HepG2 (cell line): ENCODE measurements around the gene ANKRD44. TPM values are rescaled to one million over a fixed set of nuclear protein-coding genes. Genes with fewer than 3 reads are reported as not detected.
A peak's percentile ranks its signal among the peaks of the same experiment; 100 is the strongest.

Source experiments
- ATAC-seq: fragments of 200-7000 bp; cut with Tn5 transposase; 3 replicates; pipeline ENCODE4 v1.9.1; 2020; ENCODE audit warnings: mild to moderate bottlenecking, moderate library complexity
- BruUV-seq: library from RNA; stranded (reverse); fragments of 400-500 nt; replicated peaks from 2 replicates; lab custom pipeline; 2021; lab: Mats Ljungman, UMichigan
- CTCF ChIA-PET: fragments of 300-600 bp; formaldehyde crosslinking; extraction: SDS; loops from one replicate; lab custom pipeline; 2021; ENCODE audit warnings: low total read pairs, inconsistent platforms, low intra/inter-chr PET ratio; lab: Yijun Ruan, JAX
- POLR2A ChIA-PET: fragments of 350-600 bp; sonication (Branson Sonifier 250); formaldehyde crosslinking; loops from one replicate; lab custom pipeline; 2020; ENCODE audit warnings: antibody characterized with exemption, inconsistent platforms; lab: Yijun Ruan, JAX
- DNase-seq: peaks from one replicate; pipeline ENCODE4 v3.0.0-alpha.2; 2015; ENCODE audit warnings: low spot score
- FAIRE-seq: peaks from 3 replicates; lab custom pipeline; 2011; peaks lifted over from hg19 to GRCh38; lab: Jason Lieb, UNC
- H2AFZ ChIP-seq: one replicate; pipeline ENCODE4 v1.6.1; 2011; ENCODE audit warnings: low read length, inconsistent platforms
- H3K27ac ChIP-seq: fragments of 300-600 bp; 3 replicates; pipeline ENCODE4 v1.8.0; 2011; ENCODE audit warnings: mixed run types, mild to moderate bottlenecking, mixed read lengths, low read length, inconsistent platforms; ENCODE audit not compliant: insufficient read depth; ENCODE audit errors: extremely low read length
- H3K27me3 ChIP-seq, 2 experiments: fragments of 200-600 bp in 1 of 2; 2 replicates in 1 of 2; 3 replicates in 1 of 2; pipeline versions ENCODE4 v1.6.0 to v1.8.0; 2011; ENCODE audit warnings: low read length in 2 of 2, mild to moderate bottlenecking in 2 of 2, moderate library complexity in 2 of 2, inconsistent platforms in 1 of 2; ENCODE audit not compliant: insufficient read depth in 2 of 2, control insufficient read depth in 1 of 2
- H3K36me3 ChIP-seq, 2 experiments: fragments of 200-600 bp in 1 of 2; replicated peaks in 1 of 2; 2 replicates in 1 of 2; 3 replicates in 1 of 2; pipeline versions ENCODE4 v1.5.1 to v1.8.0; 2011; ENCODE audit warnings: low read length in 2 of 2, inconsistent platforms in 1 of 2; ENCODE audit not compliant: insufficient read depth in 2 of 2, control insufficient read depth in 1 of 2
- H3K4me1 ChIP-seq: 2 replicates; pipeline ENCODE4 v1.5.1; 2012; ENCODE audit warnings: low read length, inconsistent platforms; ENCODE audit not compliant: insufficient read depth
- H3K4me2 ChIP-seq: 2 replicates; pipeline ENCODE4 v1.6.0; 2011; ENCODE audit warnings: low read depth, low read length, inconsistent platforms
- H3K4me3 ChIP-seq, 3 experiments: fragments of 200-600 bp in 1 of 3; sonication (generic), shearing (Covaris generic) in 1 of 3; replicated peaks in 1 of 3; 2 replicates each; pipeline ENCODE4 v1.5.1; 2011 to 2016; ENCODE audit warnings: low read length in 3 of 3, inconsistent platforms in 2 of 3, low read depth in 2 of 3, mild to moderate bottlenecking in 2 of 3, control low read depth in 1 of 3, mixed read lengths in 1 of 3; ENCODE audit not compliant: insufficient read depth in 1 of 3
- H3K79me2 ChIP-seq: one replicate; pipeline ENCODE4 v1.6.1; 2011; ENCODE audit warnings: low read length, inconsistent platforms; ENCODE audit not compliant: insufficient read depth
- H3K9ac ChIP-seq: 2 replicates; pipeline ENCODE4 v1.6.0; 2011; ENCODE audit warnings: mild to moderate bottlenecking, low read depth, low read length, inconsistent platforms; ENCODE audit not compliant: insufficient read depth
- H3K9me3 ChIP-seq: 2 replicates; pipeline ENCODE4 v1.5.1; 2012; ENCODE audit warnings: mild to moderate bottlenecking, low read length
- H4K20me1 ChIP-seq: 2 replicates; pipeline ENCODE4 v1.6.0; 2011; ENCODE audit warnings: inconsistent platforms, mild to moderate bottlenecking, low read length, moderate library complexity; ENCODE audit not compliant: insufficient read depth
- ATAD3A ChIP-seq: sonication (generic); formaldehyde crosslinking; IDR thresholded peaks from 2 replicates; pipeline ENCODE4 v1.4.0; 2020; ENCODE audit warnings: missing genetic modification reagents
- CHD4 ChIP-seq: fragments of 200-600 bp; sonication (generic); IDR thresholded peaks from 2 replicates; pipeline ENCODE4 v1.7.0; 2017; ENCODE audit warnings: mild to moderate bottlenecking, low read length, borderline replicate concordance
- DZIP1 ChIP-seq: sonication (generic); formaldehyde crosslinking; IDR thresholded peaks from 2 replicates; pipeline ENCODE4 v1.5.0; 2020; ENCODE audit warnings: mild to moderate bottlenecking, missing genetic modification reagents
- FOXP1 ChIP-seq, 2 experiments: fragments of 450-650 bp in 1 of 2; IDR thresholded peaks; 2 replicates each; pipeline ENCODE4 v1.6.1; 2017 to 2018; ENCODE audit warnings: antibody characterized with exemption in 1 of 2
- GLI4 ChIP-seq: sonication (generic); formaldehyde crosslinking; IDR thresholded peaks from 2 replicates; pipeline ENCODE4 v1.5.1; 2020; ENCODE audit warnings: missing genetic modification reagents, mild to moderate bottlenecking, moderate library complexity, borderline replicate concordance
- HOXA3 ChIP-seq: sonication (generic); formaldehyde crosslinking; IDR thresholded peaks from 2 replicates; pipeline ENCODE4 v1.5.0; 2020; ENCODE audit warnings: missing genetic modification reagents
- MAFG ChIP-seq: sonication (generic); formaldehyde crosslinking; IDR thresholded peaks from 2 replicates; pipeline ENCODE4 v1.5.1; 2020; ENCODE audit warnings: mild to moderate bottlenecking, missing genetic modification reagents
- MAFK ChIP-seq, 2 experiments: IDR thresholded peaks in 1 of 2; conservative IDR thresholded peaks in 1 of 2; 2 replicates each; pipeline ENCODE4 v1.6.1; 2011; ENCODE audit warnings: improper control_type of control experiment in 2 of 2, low read length in 2 of 2
- MLLT10 ChIP-seq: sonication (generic); formaldehyde crosslinking; IDR thresholded peaks from 2 replicates; pipeline ENCODE4 v1.4.0; 2020; ENCODE audit warnings: missing genetic modification reagents
- NFE2L2 ChIP-seq: fragments of 150-350 bp; IDR thresholded peaks from 2 replicates; pipeline ENCODE4 v1.6.1; 2014; ENCODE audit warnings: low read length
- NFIC ChIP-seq: IDR thresholded peaks from 2 replicates; pipeline ENCODE4 v1.6.1; 2012; ENCODE audit warnings: mild to moderate bottlenecking, low read length, inconsistent platforms
- NPAS2 ChIP-seq: sonication (generic); formaldehyde crosslinking; IDR thresholded peaks from 2 replicates; pipeline ENCODE4 v1.8.0; 2022; ENCODE audit warnings: mild to moderate bottlenecking, missing genetic modification reagents, borderline replicate concordance
- PLRG1 ChIP-seq: fragments of 450-650 bp; conservative IDR thresholded peaks from 2 replicates; pipeline ENCODE4 v1.6.1; 2016
- POLR2A ChIP-seq, 2 experiments: IDR thresholded peaks; 2 replicates each; pipeline ENCODE4 v1.6.1; 2011; ENCODE audit warnings: low read depth in 2 of 2, low read length in 2 of 2, mild to moderate bottlenecking in 1 of 2, moderate library complexity in 1 of 2; ENCODE audit not compliant: insufficient read depth in 1 of 2
- POLR2AphosphoS2 ChIP-seq: IDR thresholded peaks from 2 replicates; pipeline ENCODE4 v1.6.1; 2011; ENCODE audit warnings: low read depth, low read length, improper control_type of control experiment
- ZFP82 ChIP-seq: sonication (generic); formaldehyde crosslinking; IDR thresholded peaks from 2 replicates; pipeline ENCODE4 v1.5.1; 2020; ENCODE audit warnings: mild to moderate bottlenecking, missing genetic modification reagents, borderline replicate concordance
- ZNF207 ChIP-seq: fragments of 450-650 bp; IDR thresholded peaks from 2 replicates; pipeline ENCODE4 v1.6.1; 2016; ENCODE audit warnings: antibody characterized with exemption, borderline replicate concordance
- ZNF414 ChIP-seq: sonication (generic); formaldehyde crosslinking; IDR thresholded peaks from 2 replicates; pipeline ENCODE4 v1.5.0; 2020; ENCODE audit warnings: missing genetic modification reagents
- ZNF598 ChIP-seq: sonication (generic); formaldehyde crosslinking; IDR thresholded peaks from 2 replicates; pipeline ENCODE4 v1.5.1; 2020; ENCODE audit warnings: mild to moderate bottlenecking, missing genetic modification reagents, borderline replicate concordance
- ZNF629 ChIP-seq: sonication (generic); formaldehyde crosslinking; conservative IDR thresholded peaks from 2 replicates; pipeline ENCODE4 v1.5.0; 2020; ENCODE audit warnings: missing genetic modification reagents
- WGBS: methylation state at CpG from one replicate; pipeline ENCODE4 v1.1.6; 2017; ENCODE audit warnings: low lambda C conversion rate; 5-methylcytosine and 5-hydroxymethylcytosine counted together
- in situ Hi-C: cut with HindIII; loops from 2 replicates; pipeline ENCODE4 v1.10.0; 2017; ENCODE audit warnings: low pct_unique_long_range_greater_than_20kb; ENCODE audit not compliant: extremely low pct_ligation_motif_present
- intact Hi-C: fragments of 100-400 bp; cut with micrococcal nuclease; formaldehyde crosslinking; loops from one replicate; pipeline ENCODE4 v1.10.0; 2022; ENCODE audit not compliant: unreplicated experiment
- polyA plus RNA-seq, 8 experiments: library from polyadenylated mRNA; depleted of rRNA in 3 of 8; stranded (reverse) in 7 of 8; unstranded in 1 of 8; fragments of >200 nt; fragmentation: Illumina TruSeq in 4 of 8; extraction: Trizol in 4 of 8; gene quantifications; 2 replicates each; pipeline versions ENCODE4 v1.2.1 to v1.2.3, GENCODE V29; 2011 to 2016; ENCODE audit warnings: low read depth in 4 of 8, missing spikeins in 1 of 8, mixed read lengths in 1 of 8; ENCODE audit not compliant: insufficient read depth in 1 of 8
- total RNA-seq, 5 experiments: library from RNA; depleted of rRNA; stranded (reverse); fragments of >200 nt; fragmentation: Illumina TruSeq; extraction: Trizol; gene quantifications; 2 replicates each; pipeline ENCODE4 v1.2.3, GENCODE V29; 2016; ENCODE audit warnings: low read depth in 1 of 5

ANKRD44 gene
- total and polyA plus RNA-seq, 2 of the 13 experiments (the other 11 are each of a cell fraction or from before 2014, with no cell fraction given) = 0.04 to 0.11 TPM

GRCh38 chr2:197239434-197239833 is 71.1 kb downstream of the ANKRD44 start:
- H3K36me3 ChIP-seq = no peaks in the 10 kb centered on the region
- intact Hi-C loops (no loop called here), in situ Hi-C loops (no loop called here)
- H3K4me3 ChIP-seq = no peak overlapping the region
- ATAC-seq = no peak
- 4% methylated on average over 2 of the region's 2 CpGs for WGBS
- TF ChIP-seq ATAD3A (CRISPR knock-in tag) = no peak
- no peak for TF ChIP-seq NFIC
- TF ChIP-seq MAFG (CRISPR knock-in tag) = no peak
- no peak for TF ChIP-seq POLR2A (IDR thresholded peaks at IDR 0.05; ENCODE audit: insufficient read depth in 1 of 2, low read depth in 2 of 2, low read length in 2 of 2)
- TF ChIP-seq ZNF629 = no peak
- no peak for TF ChIP-seq ZNF598 (CRISPR knock-in tag)
- no peak for TF ChIP-seq ZFP82
- peak in 1 of 2 experiments; percentile 7; a peak in 1 of 4 replicates for TF ChIP-seq MAFK (conservative IDR thresholded peaks at IDR 0.05 in 1 of 2, IDR thresholded peaks at IDR 0.05 in 1 of 2; ENCODE audit: low read length in 2 of 2)
- no peak for DNase-seq
- BruUV-seq = no TSS peak
- H3K4me1 ChIP-seq = no peaks in the 10 kb centered on the region
- H3K79me2 ChIP-seq = no peaks in the 10 kb centered on the region
- H3K9ac ChIP-seq = no peak overlapping the region
- ChIA-PET POLR2A (no interaction called here), CTCF (no interaction called here)
- FAIRE-seq = no peak
- H4K20me1 ChIP-seq = no peaks in the 10 kb centered on the region
- H3K27me3 ChIP-seq = peaks cover 0 to 9% of the 10 kb centered on the region in 2 experiments; a peak in 3 of 5 replicates
- no peak overlapping the region for H3K27ac ChIP-seq
- no peak overlapping the region for H3K4me2 ChIP-seq
- no peaks in the 10 kb centered on the region for H3K9me3 ChIP-seq
- H2AFZ ChIP-seq = no peak overlapping the region

GRCh38 chr2:197238043-197238365 is 72.6 kb downstream of the ANKRD44 start:
- Histone ChIP-seq H3K4me3 (no peak overlapping the region), H2AFZ (no peak overlapping the region), H3K9me3 (no peaks in the 10 kb centered on the region), H4K20me1 (no peaks in the 10 kb centered on the region), H3K36me3 (no peaks in the 10 kb centered on the region), H3K27me3 (peaks cover 0 to 9% of the 10 kb centered on the region in 2 experiments; a peak in 3 of 5 replicates), H3K79me2 (no peaks in the 10 kb centered on the region), H3K9ac (no peak overlapping the region), H3K4me1 (no peaks in the 10 kb centered on the region), H3K4me2 (no peak overlapping the region), H3K27ac (no peak overlapping the region)
- FAIRE-seq (no peak), DNase-seq (no peak), ATAC-seq (no peak)
- in situ Hi-C loops = no loop called here
- no TSS peak for BruUV-seq
- ChIA-PET CTCF (no interaction called here), POLR2A (no interaction called here)
- intact Hi-C loops = no loop called here
- 12% methylated on average over 2 of the region's 2 CpGs for WGBS
- TF ChIP-seq MLLT10 (CRISPR knock-in tag) (no peak), NPAS2 (CRISPR knock-in tag) (no peak), ZNF414 (CRISPR knock-in tag) (no peak), GLI4 (CRISPR knock-in tag) (no peak), NFE2L2 (no peak), POLR2AphosphoS2 (no peak), PLRG1 (no peak), ZNF207 (no peak), FOXP1 (IDR thresholded peaks at IDR 0.05) (no peak), FOXP1 (CRISPR knock-in tag; IDR thresholded peaks at IDR 0.05) (no peak), HOXA3 (no peak), CHD4 (no peak), DZIP1 (CRISPR knock-in tag) (no peak)
